ENCODE data around the gene AK5. TPM values are rescaled to one million over a fixed set of nuclear protein-coding genes. Genes with fewer than 3 reads are reported as not detected.

AK5 gene
- total RNA-seq, 1 donor: 25.3 TPM

DNA sequence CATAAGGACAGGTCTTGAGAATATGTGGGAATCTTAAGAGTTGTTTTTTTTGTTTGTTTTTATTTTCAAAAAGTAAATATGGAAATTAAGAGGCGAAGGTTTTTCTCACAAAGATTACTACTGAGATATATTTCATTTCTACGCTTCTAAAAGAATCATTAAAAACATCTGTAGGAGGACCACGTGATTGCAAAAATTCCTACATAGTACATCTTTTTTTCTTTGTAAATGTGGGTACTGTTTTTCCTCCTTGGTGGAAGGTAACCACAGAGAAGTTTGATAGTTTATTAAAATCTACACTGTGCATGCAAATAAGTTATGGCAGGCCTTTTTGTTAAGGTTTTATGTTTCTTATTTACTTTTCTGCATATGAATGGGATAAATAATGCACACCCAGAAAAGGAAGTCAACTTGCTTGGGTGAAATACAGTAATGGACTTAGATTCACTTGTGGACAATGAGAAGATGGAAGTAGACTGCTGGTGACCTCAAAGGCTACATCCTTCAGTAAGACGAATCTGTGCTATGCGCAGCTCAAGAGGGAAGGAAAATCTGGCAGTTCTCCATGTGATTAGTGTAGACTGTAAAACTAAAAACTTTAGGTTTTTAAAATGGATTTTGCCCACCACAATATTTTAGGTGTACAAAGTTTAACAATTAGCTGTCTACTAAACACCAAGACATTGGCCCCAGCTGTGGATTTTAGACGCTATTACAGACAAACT lies 2.0 kb downstream of the AK5 start:
- H2AFZ ChIP-seq (ENCODE audit: low read length): no peak overlapping the region
- H3K4me2 ChIP-seq (ENCODE audit: insufficient read depth, low read length): peak overlapping the region; percentile 98
- H3K36me3 ChIP-seq (ENCODE audit: insufficient read depth, low read length): no peaks in the 10 kb centered on the region
- H3K27ac ChIP-seq (ENCODE audit: low read depth, low read length): no peak overlapping the region
- no peak overlapping the region for H3K4me3 ChIP-seq (ENCODE audit: insufficient read depth, low read length)
- no peaks in the 10 kb centered on the region for H3K9me3 ChIP-seq (ENCODE audit: low read depth, low read length)
- H3K27me3 ChIP-seq (ENCODE audit: insufficient read depth, low read length): no peaks in the 10 kb centered on the region
- peaks cover 26% of the 10 kb centered on the region for H3K79me2 ChIP-seq (ENCODE audit: insufficient read depth, low read length)
- peak; percentile 51 for DNase-seq (ENCODE audit: insufficient read length, low spot score, missing footprints)
- peaks cover 10% of the 10 kb centered on the region for H3K4me1 ChIP-seq (ENCODE audit: insufficient read depth, low read length)
- TF ChIP-seq, protein P1, sequence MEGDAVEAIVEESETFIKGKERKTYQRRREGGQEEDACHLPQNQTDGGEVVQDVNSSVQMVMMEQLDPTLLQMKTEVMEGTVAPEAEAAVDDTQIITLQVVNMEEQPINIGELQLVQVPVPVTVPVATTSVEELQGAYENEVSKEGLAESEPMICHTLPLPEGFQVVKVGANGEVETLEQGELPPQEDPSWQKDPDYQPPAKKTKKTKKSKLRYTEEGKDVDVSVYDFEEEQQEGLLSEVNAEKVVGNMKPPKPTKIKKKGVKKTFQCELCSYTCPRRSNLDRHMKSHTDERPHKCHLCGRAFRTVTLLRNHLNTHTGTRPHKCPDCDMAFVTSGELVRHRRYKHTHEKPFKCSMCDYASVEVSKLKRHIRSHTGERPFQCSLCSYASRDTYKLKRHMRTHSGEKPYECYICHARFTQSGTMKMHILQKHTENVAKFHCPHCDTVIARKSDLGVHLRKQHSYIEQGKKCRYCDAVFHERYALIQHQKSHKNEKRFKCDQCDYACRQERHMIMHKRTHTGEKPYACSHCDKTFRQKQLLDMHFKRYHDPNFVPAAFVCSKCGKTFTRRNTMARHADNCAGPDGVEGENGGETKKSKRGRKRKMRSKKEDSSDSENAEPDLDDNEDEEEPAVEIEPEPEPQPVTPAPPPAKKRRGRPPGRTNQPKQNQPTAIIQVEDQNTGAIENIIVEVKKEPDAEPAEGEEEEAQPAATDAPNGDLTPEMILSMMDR (IDR thresholded peaks at IDR 0.05; ENCODE audit: extremely low read depth, low read depth, low read length): no peak
- no peaks in the 10 kb centered on the region for H4K20me1 ChIP-seq (ENCODE audit: insufficient read depth, low read length)

DNA sequence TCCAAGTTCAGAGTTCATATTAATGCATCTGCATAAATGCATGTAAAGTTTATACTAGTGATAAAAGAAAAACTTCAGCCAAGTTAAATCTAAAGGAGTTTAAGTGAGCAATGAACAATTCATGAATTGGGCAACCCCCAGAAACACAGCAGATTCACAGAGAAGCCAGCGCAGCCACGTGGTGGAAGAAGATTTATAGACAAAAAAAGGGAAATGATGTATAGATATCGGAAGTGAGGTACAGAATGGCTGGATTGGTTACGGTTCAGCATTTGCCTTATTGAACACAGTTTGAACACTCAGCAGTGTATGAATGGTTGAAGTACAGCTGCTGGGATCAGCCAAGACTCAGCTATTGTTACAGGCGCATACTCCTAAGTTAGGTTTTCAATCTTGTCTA lies 5.7 kb downstream of the AK5 start:
- H3K4me2 ChIP-seq (ENCODE audit: insufficient read depth, low read length): no peak overlapping the region
- DNase-seq (ENCODE audit: insufficient read length, low spot score, missing footprints): no peak
- H3K4me1 ChIP-seq (ENCODE audit: insufficient read depth, low read length): peaks cover 6% of the 10 kb centered on the region
- H3K79me2 ChIP-seq (ENCODE audit: insufficient read depth, low read length): peaks cover 23% of the 10 kb centered on the region
- no peaks in the 10 kb centered on the region for H3K27me3 ChIP-seq (ENCODE audit: insufficient read depth, low read length)
- TF ChIP-seq, protein P1 (IDR thresholded peaks at IDR 0.05; ENCODE audit: extremely low read depth, low read depth, low read length): no peak
- H4K20me1 ChIP-seq (ENCODE audit: insufficient read depth, low read length): no peaks in the 10 kb centered on the region
- H2AFZ ChIP-seq (ENCODE audit: low read length): no peak overlapping the region
- H3K27ac ChIP-seq (ENCODE audit: low read depth, low read length): no peak overlapping the region
- no peaks in the 10 kb centered on the region for H3K9me3 ChIP-seq (ENCODE audit: low read depth, low read length)
- no peak overlapping the region for H3K4me3 ChIP-seq (ENCODE audit: insufficient read depth, low read length)
- H3K36me3 ChIP-seq (ENCODE audit: insufficient read depth, low read length): peaks cover 4% of the 10 kb centered on the region

DNA sequence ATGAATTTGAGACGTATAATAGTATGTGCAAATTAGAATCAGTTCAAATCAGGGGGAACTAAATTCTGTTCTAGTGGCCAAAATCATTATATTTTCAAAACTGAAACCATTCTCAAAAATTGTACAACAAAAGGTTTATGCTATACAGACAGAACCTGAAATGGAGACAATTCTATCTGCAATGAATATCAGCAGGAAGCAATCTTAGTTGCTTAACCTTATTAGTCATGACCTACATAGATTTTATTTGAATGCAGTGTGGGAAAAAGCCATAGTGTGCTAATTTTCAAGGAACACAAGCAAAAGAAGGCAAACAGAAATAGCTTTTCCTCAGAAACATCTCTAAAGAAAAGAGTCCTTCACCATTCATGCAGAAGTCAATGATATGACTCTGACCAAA lies 6.5 kb downstream of the AK5 start:
- Histone ChIP-seq H3K9me3 (ENCODE audit: low read depth, low read length) (no peaks in the 10 kb centered on the region), H3K4me3 (ENCODE audit: insufficient read depth, low read length) (no peak overlapping the region), H2AFZ (ENCODE audit: low read length) (no peak overlapping the region), H3K4me2 (ENCODE audit: insufficient read depth, low read length) (no peak overlapping the region), H3K79me2 (ENCODE audit: insufficient read depth, low read length) (peaks cover 16% of the 10 kb centered on the region), H4K20me1 (ENCODE audit: insufficient read depth, low read length) (no peaks in the 10 kb centered on the region), H3K27ac (ENCODE audit: low read depth, low read length) (no peak overlapping the region), H3K36me3 (ENCODE audit: insufficient read depth, low read length) (peaks cover 4% of the 10 kb centered on the region), H3K4me1 (ENCODE audit: insufficient read depth, low read length) (peaks cover 2% of the 10 kb centered on the region), H3K27me3 (ENCODE audit: insufficient read depth, low read length) (no peaks in the 10 kb centered on the region)
- no peak for DNase-seq (ENCODE audit: insufficient read length, low spot score, missing footprints)
- TF ChIP-seq, protein P1 (IDR thresholded peaks at IDR 0.05; ENCODE audit: extremely low read depth, low read depth, low read length): no peak

DNA sequence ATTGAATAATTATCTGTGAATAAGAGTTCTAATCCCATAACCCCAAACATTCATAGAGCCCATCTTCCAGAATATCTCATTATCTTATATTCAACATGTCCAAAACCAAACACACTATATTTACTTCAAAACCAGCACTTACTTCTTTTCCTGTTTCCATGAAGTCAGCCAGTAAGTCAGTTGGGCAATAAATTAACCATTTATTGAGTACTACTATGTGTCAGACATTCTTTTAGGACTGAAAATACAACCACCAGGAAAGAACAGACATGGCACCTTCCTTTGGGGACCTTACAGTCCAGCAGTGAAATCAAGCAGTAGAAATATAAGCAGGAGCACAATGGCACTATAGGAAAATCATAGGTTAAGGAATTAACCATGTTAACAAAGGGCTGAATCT lies 8.8 kb downstream of the AK5 start:
- Histone ChIP-seq H3K36me3 (ENCODE audit: insufficient read depth, low read length) (peaks cover 7% of the 10 kb centered on the region), H3K27me3 (ENCODE audit: insufficient read depth, low read length) (no peaks in the 10 kb centered on the region)
- no peak for DNase-seq (ENCODE audit: insufficient read length, low spot score, missing footprints)

More for the DNA sequence above, 8.8 kb downstream of the AK5 start:
- H3K27ac ChIP-seq (ENCODE audit: low read depth, low read length): no peak overlapping the region
- H3K4me3 ChIP-seq (ENCODE audit: insufficient read depth, low read length): no peak overlapping the region
- TF ChIP-seq, protein P1 (IDR thresholded peaks at IDR 0.05; ENCODE audit: extremely low read depth, low read depth, low read length): no peak
- no peaks in the 10 kb centered on the region for H3K9me3 ChIP-seq (ENCODE audit: low read depth, low read length)
- no peaks in the 10 kb centered on the region for H3K4me1 ChIP-seq (ENCODE audit: insufficient read depth, low read length)
- no peak overlapping the region for H3K4me2 ChIP-seq (ENCODE audit: insufficient read depth, low read length)
- no peak overlapping the region for H2AFZ ChIP-seq (ENCODE audit: low read length)
- no peaks in the 10 kb centered on the region for H3K79me2 ChIP-seq (ENCODE audit: insufficient read depth, low read length)
- H4K20me1 ChIP-seq (ENCODE audit: insufficient read depth, low read length): no peaks in the 10 kb centered on the region

Measured in osteoblast (primary cell).